ENCODE data around the gene CHM. TPM values are rescaled to one million over a fixed set of nuclear protein-coding genes. Genes with fewer than 3 reads are reported as not detected.

Gene CHM, protein sequence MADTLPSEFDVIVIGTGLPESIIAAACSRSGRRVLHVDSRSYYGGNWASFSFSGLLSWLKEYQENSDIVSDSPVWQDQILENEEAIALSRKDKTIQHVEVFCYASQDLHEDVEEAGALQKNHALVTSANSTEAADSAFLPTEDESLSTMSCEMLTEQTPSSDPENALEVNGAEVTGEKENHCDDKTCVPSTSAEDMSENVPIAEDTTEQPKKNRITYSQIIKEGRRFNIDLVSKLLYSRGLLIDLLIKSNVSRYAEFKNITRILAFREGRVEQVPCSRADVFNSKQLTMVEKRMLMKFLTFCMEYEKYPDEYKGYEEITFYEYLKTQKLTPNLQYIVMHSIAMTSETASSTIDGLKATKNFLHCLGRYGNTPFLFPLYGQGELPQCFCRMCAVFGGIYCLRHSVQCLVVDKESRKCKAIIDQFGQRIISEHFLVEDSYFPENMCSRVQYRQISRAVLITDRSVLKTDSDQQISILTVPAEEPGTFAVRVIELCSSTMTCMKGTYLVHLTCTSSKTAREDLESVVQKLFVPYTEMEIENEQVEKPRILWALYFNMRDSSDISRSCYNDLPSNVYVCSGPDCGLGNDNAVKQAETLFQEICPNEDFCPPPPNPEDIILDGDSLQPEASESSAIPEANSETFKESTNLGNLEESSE
- total RNA-seq = 12.0 and 26.4 TPM in 2 replicates

GRCh38 chrX:86047174-86047935 lies at the start of gene CHM:
CHM (minus strand) TSS chrX:86047558; CDS start chrX:86047532, 26 bp downstream.

Other genes starting within 250 kb of the CHM start
- not detected in 2 replicates for gene DACH2, start 100.9 kb upstream of the CHM start, total RNA-seq